Liver (tissue), 3 donors: ENCODE results near the gene SCP2D1.

ENCODE experiments used
- FOXA1 ChIP-seq: IDR thresholded peaks from 2 replicates; pipeline ENCODE4 v1.6.1; 2016; ENCODE audit warnings: antibody characterized with exemption
- HNF4G ChIP-seq: IDR thresholded peaks from 2 replicates; pipeline ENCODE4 v1.6.1; 2016; ENCODE audit warnings: antibody characterized with exemption
- RAD21 ChIP-seq, 2 donors: IDR thresholded peaks; 2 replicates each; pipeline ENCODE4 v1.6.1; 2016; ENCODE audit warnings: antibody characterized with exemption in 2 of 2, mild to moderate bottlenecking in 2 of 2
- RXRA ChIP-seq, 2 donors: IDR thresholded peaks; 2 replicates each; pipeline ENCODE4 v1.6.1; 2017 to 2018; ENCODE audit warnings: antibody characterized with exemption in 2 of 2, mild to moderate bottlenecking in 1 of 2
- TAF1 ChIP-seq: conservative IDR thresholded peaks from 2 replicates; pipeline ENCODE4 v1.6.1; 2016; ENCODE audit warnings: antibody characterized with exemption, mild to moderate bottlenecking
- TF ChIP-seq, protein P1 (sequence below): fragments of 150-350 bp; IDR thresholded peaks from 2 replicates; pipeline ENCODE4 v1.5.1; 2017; ENCODE audit warnings: improper control_type of control experiment, low read depth, low read length; ENCODE audit not compliant: missing input control
- TF ChIP-seq, protein P2 (sequence below): IDR thresholded peaks from 2 replicates; pipeline ENCODE4 v1.6.1; 2016; ENCODE audit warnings: antibody characterized with exemption
- TF ChIP-seq, protein P3 (sequence below): IDR thresholded peaks from 2 replicates; pipeline ENCODE4 v1.6.1; 2016; ENCODE audit warnings: antibody characterized with exemption
- TF ChIP-seq, protein P4 (sequence below): IDR thresholded peaks from 2 replicates; pipeline ENCODE4 v1.6.1; 2016; ENCODE audit warnings: antibody characterized with exemption, mild to moderate bottlenecking
- TF ChIP-seq, protein P5 (sequence below): IDR thresholded peaks from 2 replicates; pipeline ENCODE4 v1.6.1; 2016; ENCODE audit warnings: antibody characterized with exemption
- donor health status: healthy.
- donor health status: healthy.

DNA sequence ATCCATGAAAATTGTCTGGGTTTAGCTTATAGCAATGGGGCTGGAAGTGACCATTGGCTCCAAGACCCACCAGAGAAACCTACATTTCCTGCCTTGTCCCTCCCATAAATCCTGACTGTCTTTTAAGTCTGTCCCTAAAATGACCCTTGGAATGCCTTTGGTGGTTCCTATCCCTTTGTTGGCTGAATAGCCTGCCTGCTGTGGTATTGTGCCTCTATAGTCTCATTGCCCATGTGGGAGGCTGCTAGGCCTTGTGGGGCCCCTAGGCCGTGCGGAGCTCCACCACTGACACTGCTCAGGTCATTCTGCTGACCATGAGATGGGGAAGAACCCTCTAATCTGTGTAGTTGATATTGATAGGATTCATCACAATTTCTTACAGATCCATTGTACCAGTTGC is 43.3 kb downstream of the SCP2D1 start:
- TF ChIP-seq, protein P1, sequence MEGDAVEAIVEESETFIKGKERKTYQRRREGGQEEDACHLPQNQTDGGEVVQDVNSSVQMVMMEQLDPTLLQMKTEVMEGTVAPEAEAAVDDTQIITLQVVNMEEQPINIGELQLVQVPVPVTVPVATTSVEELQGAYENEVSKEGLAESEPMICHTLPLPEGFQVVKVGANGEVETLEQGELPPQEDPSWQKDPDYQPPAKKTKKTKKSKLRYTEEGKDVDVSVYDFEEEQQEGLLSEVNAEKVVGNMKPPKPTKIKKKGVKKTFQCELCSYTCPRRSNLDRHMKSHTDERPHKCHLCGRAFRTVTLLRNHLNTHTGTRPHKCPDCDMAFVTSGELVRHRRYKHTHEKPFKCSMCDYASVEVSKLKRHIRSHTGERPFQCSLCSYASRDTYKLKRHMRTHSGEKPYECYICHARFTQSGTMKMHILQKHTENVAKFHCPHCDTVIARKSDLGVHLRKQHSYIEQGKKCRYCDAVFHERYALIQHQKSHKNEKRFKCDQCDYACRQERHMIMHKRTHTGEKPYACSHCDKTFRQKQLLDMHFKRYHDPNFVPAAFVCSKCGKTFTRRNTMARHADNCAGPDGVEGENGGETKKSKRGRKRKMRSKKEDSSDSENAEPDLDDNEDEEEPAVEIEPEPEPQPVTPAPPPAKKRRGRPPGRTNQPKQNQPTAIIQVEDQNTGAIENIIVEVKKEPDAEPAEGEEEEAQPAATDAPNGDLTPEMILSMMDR, result no peak
- TF ChIP-seq RAD21 (IDR thresholded peaks at IDR 0.05), result no peak
- TF ChIP-seq, protein P2, sequence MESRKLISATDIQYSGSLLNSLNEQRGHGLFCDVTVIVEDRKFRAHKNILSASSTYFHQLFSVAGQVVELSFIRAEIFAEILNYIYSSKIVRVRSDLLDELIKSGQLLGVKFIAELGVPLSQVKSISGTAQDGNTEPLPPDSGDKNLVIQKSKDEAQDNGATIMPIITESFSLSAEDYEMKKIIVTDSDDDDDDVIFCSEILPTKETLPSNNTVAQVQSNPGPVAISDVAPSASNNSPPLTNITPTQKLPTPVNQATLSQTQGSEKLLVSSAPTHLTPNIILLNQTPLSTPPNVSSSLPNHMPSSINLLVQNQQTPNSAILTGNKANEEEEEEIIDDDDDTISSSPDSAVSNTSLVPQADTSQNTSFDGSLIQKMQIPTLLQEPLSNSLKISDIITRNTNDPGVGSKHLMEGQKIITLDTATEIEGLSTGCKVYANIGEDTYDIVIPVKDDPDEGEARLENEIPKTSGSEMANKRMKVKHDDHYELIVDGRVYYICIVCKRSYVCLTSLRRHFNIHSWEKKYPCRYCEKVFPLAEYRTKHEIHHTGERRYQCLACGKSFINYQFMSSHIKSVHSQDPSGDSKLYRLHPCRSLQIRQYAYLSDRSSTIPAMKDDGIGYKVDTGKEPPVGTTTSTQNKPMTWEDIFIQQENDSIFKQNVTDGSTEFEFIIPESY, result no peak
- TF ChIP-seq TAF1, result no peak
- TF ChIP-seq, protein P3, sequence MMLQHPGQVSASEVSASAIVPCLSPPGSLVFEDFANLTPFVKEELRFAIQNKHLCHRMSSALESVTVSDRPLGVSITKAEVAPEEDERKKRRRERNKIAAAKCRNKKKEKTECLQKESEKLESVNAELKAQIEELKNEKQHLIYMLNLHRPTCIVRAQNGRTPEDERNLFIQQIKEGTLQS, result no peak
- TF ChIP-seq, protein P4, sequence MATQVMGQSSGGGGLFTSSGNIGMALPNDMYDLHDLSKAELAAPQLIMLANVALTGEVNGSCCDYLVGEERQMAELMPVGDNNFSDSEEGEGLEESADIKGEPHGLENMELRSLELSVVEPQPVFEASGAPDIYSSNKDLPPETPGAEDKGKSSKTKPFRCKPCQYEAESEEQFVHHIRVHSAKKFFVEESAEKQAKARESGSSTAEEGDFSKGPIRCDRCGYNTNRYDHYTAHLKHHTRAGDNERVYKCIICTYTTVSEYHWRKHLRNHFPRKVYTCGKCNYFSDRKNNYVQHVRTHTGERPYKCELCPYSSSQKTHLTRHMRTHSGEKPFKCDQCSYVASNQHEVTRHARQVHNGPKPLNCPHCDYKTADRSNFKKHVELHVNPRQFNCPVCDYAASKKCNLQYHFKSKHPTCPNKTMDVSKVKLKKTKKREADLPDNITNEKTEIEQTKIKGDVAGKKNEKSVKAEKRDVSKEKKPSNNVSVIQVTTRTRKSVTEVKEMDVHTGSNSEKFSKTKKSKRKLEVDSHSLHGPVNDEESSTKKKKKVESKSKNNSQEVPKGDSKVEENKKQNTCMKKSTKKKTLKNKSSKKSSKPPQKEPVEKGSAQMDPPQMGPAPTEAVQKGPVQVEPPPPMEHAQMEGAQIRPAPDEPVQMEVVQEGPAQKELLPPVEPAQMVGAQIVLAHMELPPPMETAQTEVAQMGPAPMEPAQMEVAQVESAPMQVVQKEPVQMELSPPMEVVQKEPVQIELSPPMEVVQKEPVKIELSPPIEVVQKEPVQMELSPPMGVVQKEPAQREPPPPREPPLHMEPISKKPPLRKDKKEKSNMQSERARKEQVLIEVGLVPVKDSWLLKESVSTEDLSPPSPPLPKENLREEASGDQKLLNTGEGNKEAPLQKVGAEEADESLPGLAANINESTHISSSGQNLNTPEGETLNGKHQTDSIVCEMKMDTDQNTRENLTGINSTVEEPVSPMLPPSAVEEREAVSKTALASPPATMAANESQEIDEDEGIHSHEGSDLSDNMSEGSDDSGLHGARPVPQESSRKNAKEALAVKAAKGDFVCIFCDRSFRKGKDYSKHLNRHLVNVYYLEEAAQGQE, result no peak
- TF ChIP-seq RXRA (IDR thresholded peaks at IDR 0.05), result no peak
- no peak for TF ChIP-seq FOXA1
- TF ChIP-seq, protein P5, sequence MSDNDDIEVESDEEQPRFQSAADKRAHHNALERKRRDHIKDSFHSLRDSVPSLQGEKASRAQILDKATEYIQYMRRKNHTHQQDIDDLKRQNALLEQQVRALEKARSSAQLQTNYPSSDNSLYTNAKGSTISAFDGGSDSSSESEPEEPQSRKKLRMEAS, result no peak
- TF ChIP-seq HNF4G, result no peak
